Cortex of kidney (tissue), 1 donor: ENCODE results near the gene ACVR1C.

Source experiments
- DNase-seq: peaks from one replicate; lab custom pipeline; 2025; lab: John Stamatoyannopoulos, UW

ACVR1C gene

GRCh38 chr2:157628477-157629415 is at the start of gene ACVR1C:
TSS of gene ACVR1C (minus strand) at chr2:157628864. CDS start at chr2:157628644, 220 bp downstream.
- no peak for DNase-seq

GRCh38 chr2:157677941-157678340 is 49.3 kb upstream of the ACVR1C start:
- no peak for DNase-seq

GRCh38 chr2:157672129-157672528 is 43.5 kb upstream of the ACVR1C start:
- no peak for DNase-seq

- no peak for DNase-seq
Measured at GRCh38 chr2:157662401-157662800, 33.7 kb upstream of the ACVR1C start.

GRCh38 chr2:157661776-157662175 is 33.1 kb upstream of the ACVR1C start:
- DNase-seq, result no peak

- DNase-seq, result no peak
Measured at GRCh38 chr2:157657858-157658257, 29.2 kb upstream of the ACVR1C start.

GRCh38 chr2:157657101-157657500 is 28.4 kb upstream of the ACVR1C start:
- no peak for DNase-seq

- no peak for DNase-seq
Measured at GRCh38 chr2:157644776-157645175, 16.1 kb upstream of the ACVR1C start.

GRCh38 chr2:157631861-157632260 is 3.2 kb upstream of the ACVR1C start:
- DNase-seq, result no peak

- DNase-seq, result no peak
Measured at GRCh38 chr2:157627594-157628476, 829 bp downstream of the ACVR1C start.

GRCh38 chr2:157625296-157625695 is 3.4 kb downstream of the ACVR1C start:
- DNase-seq, result no peak

GRCh38 chr2:157620956-157621355 is 7.7 kb downstream of the ACVR1C start:
- no peak for DNase-seq

GRCh38 chr2:157611726-157612125 is 16.9 kb downstream of the ACVR1C start:
- no peak for DNase-seq

GRCh38 chr2:157611110-157611509 is 17.6 kb downstream of the ACVR1C start:
- no peak for DNase-seq

GRCh38 chr2:157606534-157606933 is 22.1 kb downstream of the ACVR1C start:
- DNase-seq, result no peak

GRCh38 chr2:157603198-157603597 is 25.5 kb downstream of the ACVR1C start:
- no peak for DNase-seq

GRCh38 chr2:157601807-157602206 is 26.9 kb downstream of the ACVR1C start:
- no peak for DNase-seq

GRCh38 chr2:157596992-157597681 is 31.5 kb downstream of the ACVR1C start:
- no peak for DNase-seq

GRCh38 chr2:157593411-157593810 is 35.3 kb downstream of the ACVR1C start:
- DNase-seq, result no peak

GRCh38 chr2:157592948-157593347 is 35.7 kb downstream of the ACVR1C start:
- no peak for DNase-seq

- no peak for DNase-seq
Measured at GRCh38 chr2:157592374-157592773, 36.3 kb downstream of the ACVR1C start.

GRCh38 chr2:157587576-157587975 is 41.1 kb downstream of the ACVR1C start:
- no peak for DNase-seq
